ENCODE data around the gene C6orf132. TPM values are rescaled to one million over a fixed set of nuclear protein-coding genes. Genes with fewer than 3 reads are reported as not detected.

C6orf132 gene
- total and polyA plus RNA-seq, 10 of the 15 experiments (the other 5 are each of a cell fraction or from before 2014, with no cell fraction given): 0.04 to 0.05 TPM; not detected in 8

DNA sequence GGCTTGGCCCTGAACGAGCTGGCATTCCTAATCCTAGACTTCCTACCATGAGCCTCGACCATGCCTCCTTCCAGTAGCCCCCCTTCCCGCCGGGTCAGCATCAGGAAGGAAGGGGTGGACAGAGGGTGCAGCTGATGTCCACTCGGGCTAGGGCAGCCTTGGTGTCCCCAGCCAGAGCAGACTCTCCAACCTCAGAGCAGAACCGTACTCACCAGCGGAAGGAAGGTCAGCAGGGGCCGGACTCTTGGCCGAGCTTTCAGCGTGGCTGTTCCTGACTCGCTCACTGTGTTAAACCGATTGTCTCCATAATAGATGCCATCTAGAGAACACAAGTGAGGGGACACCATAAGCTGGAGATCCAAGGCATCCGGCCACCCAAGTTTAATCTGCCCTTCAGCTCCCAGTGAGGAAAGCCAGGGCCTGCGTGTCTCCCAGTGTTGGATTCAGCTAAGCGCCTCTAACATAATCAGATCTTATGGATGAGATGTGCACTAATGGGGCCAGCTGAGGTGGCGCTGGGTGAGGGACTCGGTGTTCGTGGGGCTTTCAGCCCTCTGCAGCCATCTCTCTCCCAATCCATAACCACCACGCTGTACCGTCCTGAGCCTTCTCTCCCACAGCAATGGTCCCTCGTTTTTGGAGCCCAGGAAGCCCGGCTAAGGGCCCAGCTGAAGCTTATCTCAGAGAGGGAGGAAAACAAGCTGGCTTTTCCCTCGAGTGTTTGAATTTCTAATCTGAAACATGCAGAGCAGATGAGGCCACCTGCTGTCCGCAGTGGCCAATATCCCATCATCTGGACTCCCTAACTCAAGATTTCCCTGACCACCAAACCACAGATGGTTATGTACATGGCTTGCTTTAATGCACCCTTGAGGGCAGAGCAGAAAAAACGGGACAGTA, 13.7 kb downstream of the C6orf132 start:
- no peak overlapping the region for H3K4me2 ChIP-seq (ENCODE audit: control insufficient read depth, insufficient read depth)
- POLR2A ChIA-PET: interaction anchor here (0.5 kb wide), 1 partner anchor 97 kb away, joined by 4 read pairs; no protein-coding TSS in a partner anchor
- no peak for FAIRE-seq
- ATAC-seq: no peak
- in situ Hi-C loops (cut with MboI) (no loop called here), intact Hi-C loops (cut with micrococcal nuclease; ENCODE audit: unreplicated experiment) (no loop called here)
- H3K4me1 ChIP-seq (ENCODE audit: control insufficient read depth, insufficient read depth, low read length): no peaks in the 10 kb centered on the region
- no peak for TF ChIP-seq ZNF207 (IDR thresholded peaks at IDR 0.05; ENCODE audit: borderline replicate concordance)
- TF ChIP-seq ZNF24 (IDR thresholded peaks at IDR 0.05): no peak
- TF ChIP-seq, protein P1, sequence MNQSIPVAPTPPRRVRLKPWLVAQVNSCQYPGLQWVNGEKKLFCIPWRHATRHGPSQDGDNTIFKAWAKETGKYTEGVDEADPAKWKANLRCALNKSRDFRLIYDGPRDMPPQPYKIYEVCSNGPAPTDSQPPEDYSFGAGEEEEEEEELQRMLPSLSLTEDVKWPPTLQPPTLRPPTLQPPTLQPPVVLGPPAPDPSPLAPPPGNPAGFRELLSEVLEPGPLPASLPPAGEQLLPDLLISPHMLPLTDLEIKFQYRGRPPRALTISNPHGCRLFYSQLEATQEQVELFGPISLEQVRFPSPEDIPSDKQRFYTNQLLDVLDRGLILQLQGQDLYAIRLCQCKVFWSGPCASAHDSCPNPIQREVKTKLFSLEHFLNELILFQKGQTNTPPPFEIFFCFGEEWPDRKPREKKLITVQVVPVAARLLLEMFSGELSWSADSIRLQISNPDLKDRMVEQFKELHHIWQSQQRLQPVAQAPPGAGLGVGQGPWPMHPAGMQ (IDR thresholded peaks at IDR 0.05; ENCODE audit: borderline replicate concordance): no peak
- TF ChIP-seq NR2F1 (conservative IDR thresholded peaks at IDR 0.05): no peak
- no peak for TF ChIP-seq HDGF (IDR thresholded peaks at IDR 0.05)
- no peak for TF ChIP-seq POLR2AphosphoS2 (IDR thresholded peaks at IDR 0.05; ENCODE audit: low read depth, low read length)
- TF ChIP-seq EP300 (IDR thresholded peaks at IDR 0.05; ENCODE audit: borderline replicate concordance in 1 of 2, control insufficient read depth in 1 of 2, low read depth in 2 of 2, low read length in 2 of 2): no peak
- TF ChIP-seq CBX3 (IDR thresholded peaks at IDR 0.05; ENCODE audit: borderline replicate concordance, low read depth): no peak
- no peak for TF ChIP-seq TCF3 (IDR thresholded peaks at IDR 0.05; ENCODE audit: borderline replicate concordance, insufficient read depth, low read depth, low read length)
- TF ChIP-seq NFYA (IDR thresholded peaks at IDR 0.05; ENCODE audit: borderline replicate concordance, low read depth, low read length): no peak
- no peak for TF ChIP-seq RAD21 (IDR thresholded peaks at IDR 0.05; ENCODE audit: insufficient read depth, low read depth, low read length)
- TF ChIP-seq ZNF622 (IDR thresholded peaks at IDR 0.05): no peak
- no peak for TF ChIP-seq TCF12 (IDR thresholded peaks at IDR 0.05; ENCODE audit: low read depth, low read length)
- TF ChIP-seq, protein P2, sequence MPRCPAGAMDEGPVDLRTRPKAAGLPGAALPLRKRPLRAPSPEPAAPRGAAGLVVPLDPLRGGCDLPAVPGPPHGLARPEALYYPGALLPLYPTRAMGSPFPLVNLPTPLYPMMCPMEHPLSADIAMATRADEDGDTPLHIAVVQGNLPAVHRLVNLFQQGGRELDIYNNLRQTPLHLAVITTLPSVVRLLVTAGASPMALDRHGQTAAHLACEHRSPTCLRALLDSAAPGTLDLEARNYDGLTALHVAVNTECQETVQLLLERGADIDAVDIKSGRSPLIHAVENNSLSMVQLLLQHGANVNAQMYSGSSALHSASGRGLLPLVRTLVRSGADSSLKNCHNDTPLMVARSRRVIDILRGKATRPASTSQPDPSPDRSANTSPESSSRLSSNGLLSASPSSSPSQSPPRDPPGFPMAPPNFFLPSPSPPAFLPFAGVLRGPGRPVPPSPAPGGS (IDR thresholded peaks at IDR 0.05; ENCODE audit: borderline replicate concordance, insufficient read depth, low read depth, low read length, poor library complexity, severe bottlenecking): no peak
- no peak for TF ChIP-seq KLF5 (IDR thresholded peaks at IDR 0.05; ENCODE audit: partially characterized antibody)
- TF ChIP-seq STAT1 (conservative IDR thresholded peaks at IDR 0.05): no peak
- no peak for TF ChIP-seq BACH1 (IDR thresholded peaks at IDR 0.05; ENCODE audit: borderline replicate concordance)
- TF ChIP-seq, protein P3, sequence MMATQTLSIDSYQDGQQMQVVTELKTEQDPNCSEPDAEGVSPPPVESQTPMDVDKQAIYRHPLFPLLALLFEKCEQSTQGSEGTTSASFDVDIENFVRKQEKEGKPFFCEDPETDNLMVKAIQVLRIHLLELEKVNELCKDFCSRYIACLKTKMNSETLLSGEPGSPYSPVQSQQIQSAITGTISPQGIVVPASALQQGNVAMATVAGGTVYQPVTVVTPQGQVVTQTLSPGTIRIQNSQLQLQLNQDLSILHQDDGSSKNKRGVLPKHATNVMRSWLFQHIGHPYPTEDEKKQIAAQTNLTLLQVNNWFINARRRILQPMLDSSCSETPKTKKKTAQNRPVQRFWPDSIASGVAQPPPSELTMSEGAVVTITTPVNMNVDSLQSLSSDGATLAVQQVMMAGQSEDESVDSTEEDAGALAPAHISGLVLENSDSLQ (IDR thresholded peaks at IDR 0.05): no peak
- TF ChIP-seq FOS (IDR thresholded peaks at IDR 0.05; ENCODE audit: borderline replicate concordance, extremely low read depth, insufficient read length): no peak
- no peak for TF ChIP-seq TARDBP (IDR thresholded peaks at IDR 0.05; ENCODE audit: borderline replicate concordance)
- RAD21 ChIA-PET (ENCODE audit: unreplicated experiment): no interaction called here
- no peak for DNase-seq (ENCODE audit: low read depth, low spot score)
- SMC1A ChIA-PET (ENCODE audit: uncharacterized antibody, unreplicated experiment): interaction anchor here (1.4 kb wide), 1 partner anchor 36 kb away, joined by 4 read pairs; no protein-coding TSS in a partner anchor
- no peak overlapping the region for H3K4me3 ChIP-seq
- 43% methylated on average over 25 of the region's 25 CpGs for WGBS (ENCODE audit: insufficient coverage, insufficient replicate concordance, low lambda C conversion rate, missing lambda C conversion rate)
- CTCF ChIA-PET: interaction anchor here (0.8 to 1.2 kb wide), 3 partner anchors 8 to 24 kb away, joined by 3 to 4 read pairs (median 3); no protein-coding TSS in a partner anchor
- no TSS peak for BruUV-seq (replicated peaks)
- no peaks in the 10 kb centered on the region for H3K36me3 ChIP-seq (ENCODE audit: control insufficient read depth in 2 of 2, insufficient read depth in 2 of 2, low read length in 1 of 2)
- no peak overlapping the region for H3K9ac ChIP-seq (ENCODE audit: control insufficient read depth, insufficient read depth, low read length)
- no peak overlapping the region for H2AFZ ChIP-seq (ENCODE audit: control insufficient read depth, low read depth, low read length)
- no peaks in the 10 kb centered on the region for H3K9me3 ChIP-seq (replicated peaks; ENCODE audit: control insufficient read depth, insufficient read depth, low read length)
- no peaks in the 10 kb centered on the region; a peak in 1 of 4 replicates for H3K27me3 ChIP-seq (replicated peaks in 1 of 2; ENCODE audit: control insufficient read depth in 2 of 2, insufficient read depth in 2 of 2, low read length in 1 of 2)
- H3K79me2 ChIP-seq (ENCODE audit: control insufficient read depth, insufficient read depth, low read length): no peaks in the 10 kb centered on the region
- no peak overlapping the region for H3K27ac ChIP-seq (ENCODE audit: control insufficient read depth, insufficient read depth)
- H4K20me1 ChIP-seq (ENCODE audit: control insufficient read depth, insufficient read depth): no peaks in the 10 kb centered on the region

Data from GM12878 (cell line).